Testis (tissue), 3 donors: ENCODE data around the gene SHQ1. TPM values are rescaled to one million over a fixed set of nuclear protein-coding genes. Genes with fewer than 3 reads are reported as not detected.

Experiments used
- DNase-seq: peaks from one replicate; pipeline ENCODE4 v3.0.0-alpha.2; 2019
- H3K27ac ChIP-seq, 2 donors: fragments of 200-600 bp; sonication (generic); one replicate each; pipeline ENCODE4 v1.5.1; 2019
- H3K27me3 ChIP-seq: fragments of 200-600 bp; sonication (generic); one replicate; pipeline ENCODE4 v1.5.1; 2019
- H3K36me3 ChIP-seq: fragments of 200-600 bp; sonication (generic); one replicate; pipeline ENCODE4 v1.5.1; 2017; ENCODE audit warnings: low read depth; ENCODE audit errors: missing control alignments
- H3K4me1 ChIP-seq: fragments of 200-600 bp; sonication (generic); one replicate; pipeline ENCODE4 v1.5.1; 2019
- H3K4me3 ChIP-seq, 2 donors: fragments of 200-600 bp; sonication (generic); one replicate each; pipeline ENCODE4 v1.5.1; 2017 to 2019
- H3K9me3 ChIP-seq: fragments of 200-600 bp; sonication (generic); one replicate; pipeline ENCODE4 v1.5.1; 2017
- POLR2A ChIP-seq: fragments of 450-650 bp; IDR thresholded peaks from one replicate; pipeline ENCODE4 v1.6.1; 2017; ENCODE audit warnings: antibody characterized with exemption, mild to moderate bottlenecking, moderate library complexity
- WGBS, 2 donors: methylation state at CpG; one replicate each; pipeline ENCODE4 v1.1.5; 2018; 5-methylcytosine and 5-hydroxymethylcytosine counted together
- intact Hi-C: fragments of 100-400 bp; cut with DNase I; formaldehyde crosslinking; loops from one replicate; pipeline ENCODE4 v1.15.1; 2023; ENCODE audit warnings: low total_unique reads
- polyA plus RNA-seq: library from polyadenylated mRNA; stranded (reverse); fragments of 350-450 nt; fragmentation: Illumina TruSeq; extraction: RNeasy Lipid Tissue Mini Kit (QIAGEN cat#74804); gene quantifications from one replicate; pipeline ENCODE4 v1.2.3, GENCODE V29; 2014; ENCODE audit warnings: low read depth, low replicate concordance; ENCODE audit not compliant: insufficient read depth
- total RNA-seq, 2 donors: library from RNA; depleted of rRNA; stranded (reverse); fragments of >200 nt; gene quantifications; one replicate each; pipeline ENCODE4 v1.2.3, GENCODE V29; 2016
- TF ChIP-seq, protein P1 (sequence below), 3 experiments: fragments of 450-650 bp in 2 of 3; fragments of 200-600 bp in 1 of 3; sonication (generic) in 1 of 3; IDR thresholded peaks; one replicate each; pipeline ENCODE4 v1.5.1; 2016 to 2019; ENCODE audit warnings: antibody characterized with exemption in 3 of 3, mild to moderate bottlenecking in 2 of 3, moderate library complexity in 1 of 3

The SHQ1 gene
- total and polyA plus RNA-seq, 3 donors from 2014 or later, result 20.1 to 26.9 (median 21.2) TPM

DNA sequence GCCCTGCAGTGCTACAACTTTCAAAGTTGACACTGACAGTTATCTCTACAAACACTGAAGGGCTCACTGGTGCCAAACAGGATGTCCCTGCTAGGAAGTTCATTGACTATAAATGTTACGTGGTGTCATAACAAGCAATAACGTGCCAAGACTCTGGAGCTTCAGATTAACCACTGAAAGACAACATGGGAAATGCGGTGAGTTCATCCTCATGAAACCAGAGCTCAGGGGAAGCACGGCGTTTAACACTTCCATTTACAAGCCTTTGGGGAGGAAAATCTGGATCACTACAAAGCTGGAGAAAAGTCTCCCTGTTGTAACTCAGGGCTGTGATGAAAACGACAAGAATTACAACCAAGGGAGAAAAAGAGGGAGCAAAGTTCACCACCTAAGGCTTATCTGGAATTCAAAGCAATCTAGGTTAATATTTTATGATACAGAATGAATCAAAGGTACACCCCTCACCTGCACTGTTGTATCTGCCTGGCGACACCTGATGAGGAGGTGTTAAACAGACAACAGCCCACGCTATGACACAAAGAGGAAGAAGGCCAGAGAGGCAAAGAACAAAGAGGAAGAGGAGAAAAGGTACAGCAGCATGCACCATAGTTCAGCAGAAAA is 27.0 kb downstream of the SHQ1 start:
- intact Hi-C loops, result loop anchor here (5.0 kb wide), 1 partner anchor 944 kb away; no protein-coding TSS in a partner anchor
- Histone ChIP-seq H3K4me1 (peaks cover 18% of the 10 kb centered on the region), H3K4me3 (no peak overlapping the region), H3K9me3 (no peaks in the 10 kb centered on the region), H3K27ac (no peak overlapping the region), H3K27me3 (no peaks in the 10 kb centered on the region), H3K36me3 (no peaks in the 10 kb centered on the region)
- WGBS, 2 donors, result 58 to 71% methylated on average over 8 of the region's 8 CpGs
- DNase-seq, result no peak
- no peak for TF ChIP-seq POLR2A
- TF ChIP-seq, protein P1, sequence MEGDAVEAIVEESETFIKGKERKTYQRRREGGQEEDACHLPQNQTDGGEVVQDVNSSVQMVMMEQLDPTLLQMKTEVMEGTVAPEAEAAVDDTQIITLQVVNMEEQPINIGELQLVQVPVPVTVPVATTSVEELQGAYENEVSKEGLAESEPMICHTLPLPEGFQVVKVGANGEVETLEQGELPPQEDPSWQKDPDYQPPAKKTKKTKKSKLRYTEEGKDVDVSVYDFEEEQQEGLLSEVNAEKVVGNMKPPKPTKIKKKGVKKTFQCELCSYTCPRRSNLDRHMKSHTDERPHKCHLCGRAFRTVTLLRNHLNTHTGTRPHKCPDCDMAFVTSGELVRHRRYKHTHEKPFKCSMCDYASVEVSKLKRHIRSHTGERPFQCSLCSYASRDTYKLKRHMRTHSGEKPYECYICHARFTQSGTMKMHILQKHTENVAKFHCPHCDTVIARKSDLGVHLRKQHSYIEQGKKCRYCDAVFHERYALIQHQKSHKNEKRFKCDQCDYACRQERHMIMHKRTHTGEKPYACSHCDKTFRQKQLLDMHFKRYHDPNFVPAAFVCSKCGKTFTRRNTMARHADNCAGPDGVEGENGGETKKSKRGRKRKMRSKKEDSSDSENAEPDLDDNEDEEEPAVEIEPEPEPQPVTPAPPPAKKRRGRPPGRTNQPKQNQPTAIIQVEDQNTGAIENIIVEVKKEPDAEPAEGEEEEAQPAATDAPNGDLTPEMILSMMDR (IDR thresholded peaks at IDR 0.05), result no peak

- Histone ChIP-seq H3K27ac (no peak overlapping the region), H3K9me3 (no peaks in the 10 kb centered on the region), H3K4me1 (peaks cover 18% of the 10 kb centered on the region), H3K36me3 (no peaks in the 10 kb centered on the region), H3K27me3 (no peaks in the 10 kb centered on the region), H3K4me3 (no peak overlapping the region)
- no peak for TF ChIP-seq POLR2A
- TF ChIP-seq, protein P1 (IDR thresholded peaks at IDR 0.05), result no peak
- DNase-seq, result peak; percentile 49
- intact Hi-C loops, result loop anchor here (5.0 kb wide), 1 partner anchor 943 kb away; no protein-coding TSS in a partner anchor
These were observed 27.8 kb downstream of the SHQ1 start for GRCh38 chr3:72820415-72820814.

GRCh38 chr3:72818905-72819304 is 29.3 kb downstream of the SHQ1 start:
- H3K27me3 ChIP-seq, result no peaks in the 10 kb centered on the region
- no peaks in the 10 kb centered on the region for H3K9me3 ChIP-seq
- peaks cover 18% of the 10 kb centered on the region for H3K4me1 ChIP-seq
- DNase-seq, result no peak
- H3K27ac ChIP-seq, result no peak overlapping the region
- WGBS, 2 donors, result 91 to 96% methylated on average over 1 of the region's 1 CpG
- no peak for TF ChIP-seq POLR2A
- TF ChIP-seq, protein P1 (IDR thresholded peaks at IDR 0.05), result no peak
- intact Hi-C loops, result no loop called here
- no peaks in the 10 kb centered on the region for H3K36me3 ChIP-seq
- H3K4me3 ChIP-seq, result no peak overlapping the region

DNA sequence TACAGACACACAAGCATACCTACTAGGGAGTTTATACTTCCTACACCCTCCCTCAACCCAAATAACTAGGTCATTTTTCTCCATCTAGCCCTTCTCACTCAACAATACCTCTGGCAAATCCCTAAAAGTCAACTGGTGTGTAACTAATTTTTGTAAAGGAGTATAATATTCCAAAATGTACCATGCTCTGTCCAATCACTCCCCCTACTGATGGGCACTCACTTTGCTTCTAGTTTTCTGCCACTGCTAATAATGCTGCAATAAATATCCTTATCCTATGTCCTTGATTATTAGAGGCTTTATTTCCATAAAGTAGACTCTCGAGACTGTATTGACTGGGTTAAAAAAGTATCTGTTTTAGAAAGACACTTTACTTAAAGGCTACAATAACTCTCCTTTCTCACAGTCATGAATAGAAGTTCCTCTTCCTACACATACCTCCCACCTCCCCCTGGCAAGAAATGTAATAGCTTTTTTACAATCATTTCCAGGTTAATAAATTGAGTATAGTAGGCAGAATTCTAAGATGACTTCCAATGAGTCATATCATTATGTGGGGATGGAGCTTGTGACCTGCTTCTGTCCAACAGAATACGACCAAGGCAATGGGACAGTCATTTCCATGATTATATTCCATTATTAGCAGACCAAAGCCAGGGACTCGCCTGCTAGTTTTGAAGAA is 30.0 kb downstream of the SHQ1 start:
- intact Hi-C loops, result no loop called here
- H3K4me3 ChIP-seq, result no peak overlapping the region
- peaks cover 18% of the 10 kb centered on the region for H3K4me1 ChIP-seq
- 78% methylated on average over 3 of the region's 3 CpGs for WGBS, 2 donors
- no peaks in the 10 kb centered on the region for H3K27me3 ChIP-seq
- no peaks in the 10 kb centered on the region for H3K9me3 ChIP-seq
- H3K36me3 ChIP-seq, result no peaks in the 10 kb centered on the region
- H3K27ac ChIP-seq, result no peak overlapping the region
- DNase-seq, result peak; percentile 46
- TF ChIP-seq, protein P1 (IDR thresholded peaks at IDR 0.05), result peak; percentile 55 to 73 (median 63)
- TF ChIP-seq POLR2A, result no peak
